OCI-LY7 (cell line): ENCODE data around the gene RASAL1. TPM values are rescaled to one million over a fixed set of nuclear protein-coding genes. Genes with fewer than 3 reads are reported as not detected.
A peak's percentile ranks its signal among the peaks of the same experiment; 100 is the strongest.

Experiments
- BruUV-seq: library from RNA; stranded (reverse); fragments of 400-500 nt; replicated peaks from 2 replicates; lab custom pipeline; 2021; lab: Mats Ljungman, UMichigan
- CTCF ChIA-PET: fragments of 300-600 bp; sonication (Branson Sonifier 250); formaldehyde crosslinking; loops from one replicate; lab custom pipeline; 2022; ENCODE audit warnings: antibody characterized with exemption; ENCODE audit not compliant: unreplicated experiment; lab: Charles Lee
- POLR2A ChIA-PET: fragments of 300-600 bp; sonication (Branson Sonifier 250); formaldehyde crosslinking; loops from one replicate; lab custom pipeline; 2022; ENCODE audit warnings: antibody characterized with exemption; lab: Charles Lee
- DNase-seq: peaks from one replicate; pipeline ENCODE4 v3.0.0-alpha.2; 2015; ENCODE audit warnings: low spot score
- H2AFZ ChIP-seq: fragments of 200-600 bp; sonication (generic), shearing (Covaris generic); 2 replicates; pipeline ENCODE4 v1.6.1; 2014; ENCODE audit warnings: mild to moderate bottlenecking, antibody characterized with exemption, low read length, moderate library complexity
- H3K27ac ChIP-seq: fragments of 200-600 bp; sonication (generic); 2 replicates; pipeline ENCODE4 v1.5.1; 2014; ENCODE audit warnings: mixed run types, low read depth, mild to moderate bottlenecking, moderate library complexity, low read length, inconsistent platforms; ENCODE audit not compliant: poor library complexity, severe bottlenecking
- H3K36me3 ChIP-seq: fragments of 200-600 bp; sonication (generic); 2 replicates; pipeline ENCODE4 v1.6.1; 2014; ENCODE audit warnings: mild to moderate bottlenecking, antibody characterized with exemption, low read length, moderate library complexity, mixed read lengths; ENCODE audit not compliant: insufficient read depth
- H3K4me1 ChIP-seq: fragments of 200-600 bp; sonication (generic); 2 replicates; pipeline ENCODE4 v1.5.1; 2014; ENCODE audit warnings: mild to moderate bottlenecking, low read length; ENCODE audit not compliant: insufficient read depth, poor library complexity, severe bottlenecking
- H3K4me2 ChIP-seq: fragments of 200-600 bp; sonication (generic); 2 replicates; pipeline ENCODE4 v1.6.1; 2014; ENCODE audit warnings: mild to moderate bottlenecking, low read length
- H3K4me3 ChIP-seq: fragments of 200-600 bp; sonication (generic); 2 replicates; pipeline ENCODE4 v1.5.1; 2014; ENCODE audit warnings: mild to moderate bottlenecking, low read depth, low read length; ENCODE audit not compliant: poor library complexity, severe bottlenecking
- H3K79me2 ChIP-seq: fragments of 200-600 bp; sonication (generic); 2 replicates; pipeline ENCODE4 v1.6.1; 2016; ENCODE audit warnings: low read depth, mild to moderate bottlenecking, low read length, moderate library complexity, mixed read lengths; ENCODE audit not compliant: insufficient read depth
- H3K9me2 ChIP-seq: fragments of 200-600 bp; sonication (generic); 2 replicates; pipeline ENCODE4 v1.6.1; 2016; ENCODE audit warnings: mild to moderate bottlenecking, low read length, mixed read lengths; ENCODE audit not compliant: insufficient read depth
- H3K9me3 ChIP-seq: fragments of 200-600 bp; sonication (generic); 2 replicates; pipeline ENCODE4 v1.6.1; 2014; ENCODE audit warnings: mild to moderate bottlenecking, mixed run types, low read length, mixed read lengths
- H4K20me1 ChIP-seq: fragments of 200-600 bp; sonication (generic); 2 replicates; pipeline ENCODE4 v1.6.1; 2014; ENCODE audit warnings: mild to moderate bottlenecking, antibody characterized with exemption, low read length, moderate library complexity, mixed read lengths; ENCODE audit not compliant: insufficient read depth
- CTCF ChIP-seq: fragments of 200-600 bp; sonication (generic); conservative IDR thresholded peaks from 2 replicates; pipeline ENCODE4 v1.5.1; 2014; ENCODE audit warnings: mild to moderate bottlenecking, antibody characterized with exemption, low read length, moderate library complexity, mixed read lengths
- EZH2phosphoT487 ChIP-seq: fragments of 200-600 bp; sonication (generic); IDR thresholded peaks from 2 replicates; pipeline ENCODE4 v1.6.1; 2018; ENCODE audit warnings: low read depth, borderline replicate concordance, mild to moderate bottlenecking, mixed run types, antibody characterized with exemption, low read length, moderate library complexity, mixed read lengths
- intact Hi-C: fragments of 100-400 bp; cut with micrococcal nuclease; formaldehyde crosslinking; loops from one replicate; pipeline ENCODE4 v1.10.0; 2022; ENCODE audit not compliant: unreplicated experiment
- total RNA-seq, 2 experiments: library from RNA; depleted of rRNA in 1 of 2; stranded (reverse); fragments of >200 nt in 1 of 2; shearing (Covaris generic) in 1 of 2; gene quantifications; 2 replicates each; pipeline ENCODE4 v1.2.3, GENCODE V29; 2014 to 2022

The RASAL1 gene
- total RNA-seq, 2 experiments from 2014 or later: 74.4 to 89.1 TPM

- POLR2A ChIA-PET: interaction anchor here (0.7 to 2.3 kb wide), 2 partner anchors 11 to 20 kb away, joined by 3 to 6 read pairs; no protein-coding TSS in a partner anchor
These were observed 25.5 kb downstream of the RASAL1 start for GRCh38 chr12:113109872-113110599.

DNA sequence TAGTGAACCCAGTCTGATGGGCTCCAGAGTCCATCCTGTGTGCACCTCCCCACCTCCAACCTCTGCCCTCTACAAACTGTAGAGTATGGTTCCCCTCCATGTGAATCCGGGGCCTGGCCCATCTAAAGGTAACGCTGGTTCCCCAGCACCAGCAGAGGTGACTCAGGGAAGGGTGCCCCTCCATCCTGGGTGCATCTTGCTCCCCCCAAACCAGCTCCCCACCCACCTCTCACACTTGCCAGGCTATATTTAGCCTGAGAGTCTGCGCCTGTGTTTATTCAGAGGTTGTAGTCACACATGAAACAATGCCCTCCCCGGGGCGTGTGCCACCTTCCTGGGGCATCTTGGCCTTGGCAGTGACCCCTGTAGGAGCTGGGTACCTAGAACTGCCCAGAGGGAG is 26.2 kb downstream of the RASAL1 start:
- Histone ChIP-seq H3K4me2 (no peak overlapping the region), H3K9me2 (no peaks in the 10 kb centered on the region), H3K9me3 (no peaks in the 10 kb centered on the region), H3K36me3 (peaks cover 94% of the 10 kb centered on the region), H3K27ac (peak overlapping the region; percentile 34), H3K4me3 (no peak overlapping the region), H3K4me1 (peaks cover 27% of the 10 kb centered on the region), H4K20me1 (no peaks in the 10 kb centered on the region), H3K79me2 (no peaks in the 10 kb centered on the region), H2AFZ (no peak overlapping the region)
- no TSS peak for BruUV-seq
- ChIA-PET POLR2A (interaction anchor here (0.7 to 2.3 kb wide), 3 partner anchors 11 to 1130 kb away, joined by 3 to 6 read pairs (median 3); no protein-coding TSS in a partner anchor), CTCF (no interaction called here)
- intact Hi-C loops: no loop called here
- no peak for DNase-seq
- TF ChIP-seq EZH2phosphoT487: no peak
- TF ChIP-seq CTCF: no peak

More at GRCh38 chr12:113109872-113110599, 25.5 kb downstream of the RASAL1 start:
- intact Hi-C loops: no loop called here
- no peaks in the 10 kb centered on the region for H3K79me2 ChIP-seq
- H3K27ac ChIP-seq: peak overlapping the region; percentile 34
- peaks cover 95% of the 10 kb centered on the region for H3K36me3 ChIP-seq
- TF ChIP-seq EZH2phosphoT487 (no peak), CTCF (no peak)
- H3K4me1 ChIP-seq: peaks cover 27% of the 10 kb centered on the region
- H3K9me2 ChIP-seq: no peaks in the 10 kb centered on the region
- DNase-seq: no peak
- CTCF ChIA-PET: no interaction called here
- no peak overlapping the region for H2AFZ ChIP-seq
- no peak overlapping the region for H3K4me2 ChIP-seq
- H3K9me3 ChIP-seq: no peaks in the 10 kb centered on the region
- H4K20me1 ChIP-seq: no peaks in the 10 kb centered on the region
- no peak overlapping the region for H3K4me3 ChIP-seq
- no TSS peak for BruUV-seq

- Histone ChIP-seq H3K27ac (no peak overlapping the region), H4K20me1 (no peaks in the 10 kb centered on the region), H3K36me3 (peaks cover 93% of the 10 kb centered on the region), H3K4me3 (no peak overlapping the region), H2AFZ (no peak overlapping the region), H3K79me2 (no peaks in the 10 kb centered on the region), H3K4me2 (no peak overlapping the region), H3K9me2 (no peaks in the 10 kb centered on the region), H3K9me3 (no peaks in the 10 kb centered on the region), H3K4me1 (peaks cover 36% of the 10 kb centered on the region)
- POLR2A ChIA-PET: interaction anchor here (0.5 to 2.3 kb wide), 2 partner anchors 13 to 85 kb away, joined by 6 read pairs; no protein-coding TSS in a partner anchor
- TF ChIP-seq EZH2phosphoT487 (no peak), CTCF (no peak)
- intact Hi-C loops: no loop called here
- CTCF ChIA-PET: interaction anchor here (0.5 kb wide), 1 partner anchor 10 kb away, joined by 4 read pairs; no protein-coding TSS in a partner anchor
- DNase-seq: no peak
- BruUV-seq: no TSS peak
These were observed 27.3 kb downstream of the RASAL1 start for GRCh38 chr12:113108308-113108707.
